GM06990 (cell line): ENCODE results near the gene PSME2.

Experiments used
- DNase-seq: peaks from one replicate; pipeline ENCODE4 v3.0.0-alpha.2; 2011; ENCODE audit not compliant: insufficient read length; ENCODE audit errors: extremely low read depth
- H3K27me3 ChIP-seq: replicated peaks from 2 replicates; pipeline ENCODE4 v1.6.0; 2011; ENCODE audit warnings: low read length; ENCODE audit not compliant: control insufficient read depth, insufficient read depth
- H3K36me3 ChIP-seq: 2 replicates; pipeline ENCODE4 v1.5.1; 2011; ENCODE audit warnings: low read length; ENCODE audit not compliant: control insufficient read depth, insufficient read depth
- H3K4me3 ChIP-seq: replicated peaks from 2 replicates; pipeline ENCODE4 v1.5.1; 2011; ENCODE audit warnings: low read depth, mild to moderate bottlenecking, control low read depth, low read length
- TF ChIP-seq, protein P1 (sequence below): IDR thresholded peaks from 2 replicates; pipeline ENCODE4 v1.5.1; 2011; ENCODE audit warnings: low read length, control low read depth, mild to moderate bottlenecking, inconsistent platforms; ENCODE audit not compliant: insufficient read depth, poor library complexity, severe bottlenecking

The PSME2 gene

DNA sequence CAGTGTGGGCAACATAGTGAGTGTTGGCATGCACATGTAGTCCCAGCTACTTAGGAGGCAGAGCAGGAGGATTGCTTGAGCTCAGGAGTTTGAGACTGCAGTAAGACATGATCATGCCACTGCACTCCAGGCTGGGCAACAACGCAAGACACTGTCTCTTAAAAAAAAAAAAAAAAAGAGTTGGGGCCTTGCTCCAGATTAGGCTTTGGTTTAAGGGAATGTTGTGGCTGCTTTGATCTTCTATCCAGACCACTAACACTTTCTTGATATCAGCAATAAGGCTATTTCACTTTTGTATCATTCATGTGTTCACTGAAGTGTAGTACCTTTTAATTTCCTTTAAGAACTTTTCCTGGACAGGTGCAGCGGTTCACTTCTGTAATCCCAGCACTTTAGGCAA lies 18.7 kb downstream of the PSME2 start:
- H3K36me3 ChIP-seq: peaks cover 8% of the 10 kb centered on the region

DNA sequence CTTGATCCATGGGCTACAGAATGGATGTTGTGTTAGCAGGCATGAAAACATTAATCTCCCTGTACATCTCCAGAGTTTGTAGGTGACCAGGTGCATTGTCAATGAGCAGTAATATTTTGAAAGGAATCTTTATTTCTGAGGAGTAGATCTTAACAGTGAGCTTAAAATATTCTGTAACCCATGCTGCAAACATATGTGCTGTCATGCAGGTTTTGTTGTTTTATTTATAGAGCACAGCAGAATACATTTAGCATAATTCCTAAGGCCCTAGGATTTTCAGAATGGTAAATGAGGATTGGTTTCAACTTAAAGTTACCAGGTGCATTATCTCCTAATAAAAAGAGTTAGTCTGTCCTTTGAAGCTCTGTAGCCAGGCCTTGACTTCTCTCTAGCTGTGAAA lies 19.5 kb downstream of the PSME2 start:
- TF ChIP-seq, protein P1, sequence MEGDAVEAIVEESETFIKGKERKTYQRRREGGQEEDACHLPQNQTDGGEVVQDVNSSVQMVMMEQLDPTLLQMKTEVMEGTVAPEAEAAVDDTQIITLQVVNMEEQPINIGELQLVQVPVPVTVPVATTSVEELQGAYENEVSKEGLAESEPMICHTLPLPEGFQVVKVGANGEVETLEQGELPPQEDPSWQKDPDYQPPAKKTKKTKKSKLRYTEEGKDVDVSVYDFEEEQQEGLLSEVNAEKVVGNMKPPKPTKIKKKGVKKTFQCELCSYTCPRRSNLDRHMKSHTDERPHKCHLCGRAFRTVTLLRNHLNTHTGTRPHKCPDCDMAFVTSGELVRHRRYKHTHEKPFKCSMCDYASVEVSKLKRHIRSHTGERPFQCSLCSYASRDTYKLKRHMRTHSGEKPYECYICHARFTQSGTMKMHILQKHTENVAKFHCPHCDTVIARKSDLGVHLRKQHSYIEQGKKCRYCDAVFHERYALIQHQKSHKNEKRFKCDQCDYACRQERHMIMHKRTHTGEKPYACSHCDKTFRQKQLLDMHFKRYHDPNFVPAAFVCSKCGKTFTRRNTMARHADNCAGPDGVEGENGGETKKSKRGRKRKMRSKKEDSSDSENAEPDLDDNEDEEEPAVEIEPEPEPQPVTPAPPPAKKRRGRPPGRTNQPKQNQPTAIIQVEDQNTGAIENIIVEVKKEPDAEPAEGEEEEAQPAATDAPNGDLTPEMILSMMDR: no peak
- H3K4me3 ChIP-seq: no peak overlapping the region
- H3K27me3 ChIP-seq: no peaks in the 10 kb centered on the region
- peaks cover 9% of the 10 kb centered on the region for H3K36me3 ChIP-seq
- DNase-seq: no peak

More for the DNA sequence above, 18.7 kb downstream of the PSME2 start:
- TF ChIP-seq, protein P1: no peak
- Histone ChIP-seq H3K4me3 (no peak overlapping the region), H3K27me3 (no peaks in the 10 kb centered on the region)
- no peak for DNase-seq

DNA sequence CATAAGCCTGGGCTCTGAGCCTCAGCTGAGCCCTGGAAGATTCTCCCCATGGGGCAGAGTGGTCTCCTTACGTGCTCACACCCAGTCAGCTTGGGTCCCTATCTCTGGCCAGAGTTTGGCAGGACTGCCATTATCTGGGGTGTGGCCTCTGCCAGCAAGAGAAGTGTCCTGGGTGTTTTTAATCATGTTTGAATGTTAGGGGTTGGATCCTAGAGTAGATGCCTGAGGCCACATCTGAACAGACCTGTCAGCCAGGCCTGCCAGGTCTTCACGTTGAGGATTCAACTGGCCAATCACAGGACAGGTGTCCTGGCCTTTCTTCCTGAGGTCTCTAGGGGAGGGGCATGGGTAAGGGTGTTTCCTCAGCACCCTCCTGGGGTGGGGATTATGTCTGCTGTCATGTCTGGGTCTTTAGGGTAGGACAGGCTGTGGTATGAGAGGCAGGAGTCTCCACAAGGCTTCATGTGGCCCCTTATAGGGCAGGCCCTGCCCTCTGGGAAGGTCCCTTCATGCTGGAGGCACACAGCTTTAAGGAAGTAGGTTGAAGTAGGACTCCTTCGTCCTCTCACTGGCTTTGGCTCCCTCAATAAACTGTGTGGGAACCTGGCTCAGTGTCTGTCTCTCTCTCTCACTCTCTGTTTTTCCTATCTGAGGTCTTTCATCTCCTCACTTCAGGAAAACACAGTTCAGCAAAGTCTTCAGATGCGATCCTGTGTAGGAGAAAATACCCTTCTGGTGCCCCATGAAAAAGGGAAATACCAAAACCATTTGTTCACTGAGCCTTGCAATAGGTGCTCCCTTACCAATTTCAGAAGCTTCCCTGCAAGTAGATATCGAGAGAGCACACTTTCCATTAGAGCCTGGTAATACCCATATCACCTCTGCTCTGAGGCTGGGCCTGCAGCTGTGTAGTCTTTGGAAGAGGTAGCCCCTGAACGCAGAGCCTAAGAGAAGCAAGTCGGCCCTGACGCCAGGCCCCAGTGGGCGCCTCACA lies 22.7 kb downstream of the PSME2 start:
- Histone ChIP-seq H3K4me3 (no peak overlapping the region), H3K27me3 (no peaks in the 10 kb centered on the region), H3K36me3 (peaks cover 26% of the 10 kb centered on the region)
- no peak for DNase-seq
- TF ChIP-seq, protein P1: no peak

DNA sequence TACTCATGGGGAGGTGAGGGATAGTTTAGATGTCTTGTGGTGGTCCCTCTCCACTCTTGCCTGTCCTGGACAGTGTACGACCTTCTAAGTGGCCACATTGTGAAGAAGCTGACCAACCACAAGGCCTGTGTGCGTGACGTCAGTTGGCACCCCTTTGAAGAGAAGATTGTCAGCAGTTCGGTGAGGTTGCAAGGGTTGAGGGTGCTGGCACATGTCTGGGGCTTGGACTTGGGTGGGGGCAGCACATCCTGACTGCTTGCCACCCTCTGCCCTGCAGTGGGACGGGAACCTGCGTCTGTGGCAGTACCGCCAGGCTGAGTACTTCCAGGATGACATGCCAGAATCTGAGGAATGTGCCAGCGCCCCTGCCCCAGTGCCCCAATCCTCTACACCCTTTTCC lies 23.5 kb downstream of the PSME2 start:
- Histone ChIP-seq H3K4me3 (no peak overlapping the region), H3K27me3 (no peaks in the 10 kb centered on the region), H3K36me3 (peaks cover 34% of the 10 kb centered on the region)
- DNase-seq: no peak
- TF ChIP-seq, protein P1: no peak

DNA sequence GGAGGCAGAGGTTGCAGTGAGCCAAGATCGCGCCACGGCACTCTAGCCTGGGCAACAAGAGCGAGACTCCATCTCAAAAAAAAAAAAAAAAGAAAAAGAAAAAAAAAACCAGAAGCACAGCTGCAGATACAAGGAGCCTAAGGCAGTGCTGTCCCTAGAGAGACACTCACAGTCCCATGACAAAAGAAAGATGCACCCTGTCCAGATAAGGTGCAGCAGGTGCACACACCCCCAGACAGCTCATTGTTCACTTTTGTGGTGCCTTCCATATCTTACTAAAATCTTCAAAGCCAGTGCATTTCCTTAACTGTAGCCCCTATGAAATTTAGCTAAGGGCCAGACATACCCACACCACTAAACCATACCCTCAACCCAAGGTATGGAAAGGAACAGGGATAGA lies 24.0 kb downstream of the PSME2 start:
- TF ChIP-seq, protein P1: no peak
- Histone ChIP-seq H3K27me3 (no peaks in the 10 kb centered on the region), H3K4me3 (no peak overlapping the region), H3K36me3 (peaks cover 36% of the 10 kb centered on the region)
- no peak for DNase-seq
